BE2C (cell line): ENCODE measurements around the gene PDCD7.

Experiments used
- DNase-seq: peaks from one replicate; pipeline ENCODE4 v3.0.0-alpha.2; 2020
- H3K27me3 ChIP-seq: fragments of 250-450 bp; sonication (Bioruptor Pico); 2 replicates; pipeline ENCODE4 v1.5.1; 2020; ENCODE audit warnings: mild to moderate bottlenecking
- H3K36me3 ChIP-seq: fragments of 250-450 bp; sonication (Bioruptor Pico); 2 replicates; pipeline ENCODE4 v1.5.1; 2020; ENCODE audit warnings: mild to moderate bottlenecking
- H3K4me1 ChIP-seq: fragments of 250-450 bp; sonication (Bioruptor Pico); 2 replicates; pipeline ENCODE4 v1.5.1; 2020
- H3K4me3 ChIP-seq: 2 replicates; pipeline ENCODE4 v1.5.1; 2011; ENCODE audit warnings: low read depth, low read length
- H3K9me3 ChIP-seq: fragments of 250-450 bp; sonication (Bioruptor Pico); 2 replicates; pipeline ENCODE4 v1.5.1; 2020
- CTCF ChIP-seq: IDR thresholded peaks from 2 replicates; pipeline ENCODE4 v1.5.1; 2012; ENCODE audit warnings: mild to moderate bottlenecking, low read depth, low read length

PDCD7 gene

GRCh38 chr15:65087873-65088642, 45.5 kb downstream of the PDCD7 start:
- H3K4me3 ChIP-seq = no peak overlapping the region
- H3K36me3 ChIP-seq = no peaks in the 10 kb centered on the region
- TF ChIP-seq CTCF = no peak
- no peaks in the 10 kb centered on the region for H3K4me1 ChIP-seq
- no peaks in the 10 kb centered on the region for H3K9me3 ChIP-seq
- H3K27me3 ChIP-seq = no peaks in the 10 kb centered on the region
- DNase-seq = no peak

- no peak for TF ChIP-seq CTCF
- H3K4me3 ChIP-seq = no peak overlapping the region
- DNase-seq = no peak
- no peaks in the 10 kb centered on the region for H3K9me3 ChIP-seq
- peaks cover 2% of the 10 kb centered on the region for H3K4me1 ChIP-seq
- H3K36me3 ChIP-seq = no peaks in the 10 kb centered on the region
- no peaks in the 10 kb centered on the region for H3K27me3 ChIP-seq
These were observed 46.2 kb downstream of the PDCD7 start for GRCh38 chr15:65087411-65087810.

- Histone ChIP-seq H3K27me3 (no peaks in the 10 kb centered on the region), H3K4me1 (peaks cover 4% of the 10 kb centered on the region), H3K4me3 (no peak overlapping the region), H3K36me3 (no peaks in the 10 kb centered on the region), H3K9me3 (no peaks in the 10 kb centered on the region)
- DNase-seq = peak; percentile 55
- TF ChIP-seq CTCF = peak; percentile 33; the same call in 1 of the 2 replicates
These were observed 46.9 kb downstream of the PDCD7 start for GRCh38 chr15:65086680-65087111.

GRCh38 chr15:65085990-65086679, 47.5 kb downstream of the PDCD7 start:
- Histone ChIP-seq H3K4me1 (peaks cover 4% of the 10 kb centered on the region), H3K36me3 (no peaks in the 10 kb centered on the region), H3K27me3 (no peaks in the 10 kb centered on the region), H3K9me3 (no peaks in the 10 kb centered on the region), H3K4me3 (no peak overlapping the region)
- DNase-seq = peak; percentile 67
- TF ChIP-seq CTCF = peak; percentile 75

- Histone ChIP-seq H3K9me3 (no peaks in the 10 kb centered on the region), H3K36me3 (no peaks in the 10 kb centered on the region), H3K27me3 (no peaks in the 10 kb centered on the region), H3K4me1 (peaks cover 4% of the 10 kb centered on the region), H3K4me3 (no peak overlapping the region)
- no peak for DNase-seq
- no peak for TF ChIP-seq CTCF
These were observed 48.3 kb downstream of the PDCD7 start for GRCh38 chr15:65085207-65085753.
